GM12874 (cell line): Measurements from ENCODE around the gene RNF213.

Experiments used
- TF ChIP-seq, protein P1 (sequence below): IDR thresholded peaks from 2 replicates; pipeline ENCODE4 v1.5.1; 2011; ENCODE audit warnings: low read depth, mild to moderate bottlenecking, control low read depth, low read length, moderate library complexity; ENCODE audit not compliant: insufficient read depth

Gene RNF213

DNA sequence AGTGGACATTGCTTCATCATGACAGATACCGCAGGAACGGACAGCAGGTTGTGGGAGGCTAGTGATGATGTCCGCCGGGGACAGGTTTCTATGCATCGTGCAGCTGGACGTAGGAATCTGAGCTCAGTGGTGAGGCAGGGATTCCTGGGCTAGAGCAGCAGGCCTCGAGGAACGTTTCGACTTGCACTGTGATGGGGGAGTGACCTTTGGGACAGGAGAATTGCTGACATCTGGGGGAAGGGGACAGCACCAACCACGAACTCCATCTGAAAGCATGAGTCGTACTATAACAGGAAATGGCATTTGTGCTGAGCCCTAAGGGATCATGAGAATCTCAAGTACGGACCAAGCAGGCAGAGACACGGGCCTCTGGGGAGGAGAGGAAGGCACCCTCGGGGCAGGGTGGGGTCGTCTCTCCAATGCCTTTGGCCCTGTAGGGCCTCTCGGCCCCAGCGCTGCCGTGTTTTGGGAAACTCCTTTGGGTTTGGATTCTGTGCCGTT, 88.5 kb downstream of the RNF213 start:
- TF ChIP-seq, protein P1, sequence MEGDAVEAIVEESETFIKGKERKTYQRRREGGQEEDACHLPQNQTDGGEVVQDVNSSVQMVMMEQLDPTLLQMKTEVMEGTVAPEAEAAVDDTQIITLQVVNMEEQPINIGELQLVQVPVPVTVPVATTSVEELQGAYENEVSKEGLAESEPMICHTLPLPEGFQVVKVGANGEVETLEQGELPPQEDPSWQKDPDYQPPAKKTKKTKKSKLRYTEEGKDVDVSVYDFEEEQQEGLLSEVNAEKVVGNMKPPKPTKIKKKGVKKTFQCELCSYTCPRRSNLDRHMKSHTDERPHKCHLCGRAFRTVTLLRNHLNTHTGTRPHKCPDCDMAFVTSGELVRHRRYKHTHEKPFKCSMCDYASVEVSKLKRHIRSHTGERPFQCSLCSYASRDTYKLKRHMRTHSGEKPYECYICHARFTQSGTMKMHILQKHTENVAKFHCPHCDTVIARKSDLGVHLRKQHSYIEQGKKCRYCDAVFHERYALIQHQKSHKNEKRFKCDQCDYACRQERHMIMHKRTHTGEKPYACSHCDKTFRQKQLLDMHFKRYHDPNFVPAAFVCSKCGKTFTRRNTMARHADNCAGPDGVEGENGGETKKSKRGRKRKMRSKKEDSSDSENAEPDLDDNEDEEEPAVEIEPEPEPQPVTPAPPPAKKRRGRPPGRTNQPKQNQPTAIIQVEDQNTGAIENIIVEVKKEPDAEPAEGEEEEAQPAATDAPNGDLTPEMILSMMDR, result no peak

DNA sequence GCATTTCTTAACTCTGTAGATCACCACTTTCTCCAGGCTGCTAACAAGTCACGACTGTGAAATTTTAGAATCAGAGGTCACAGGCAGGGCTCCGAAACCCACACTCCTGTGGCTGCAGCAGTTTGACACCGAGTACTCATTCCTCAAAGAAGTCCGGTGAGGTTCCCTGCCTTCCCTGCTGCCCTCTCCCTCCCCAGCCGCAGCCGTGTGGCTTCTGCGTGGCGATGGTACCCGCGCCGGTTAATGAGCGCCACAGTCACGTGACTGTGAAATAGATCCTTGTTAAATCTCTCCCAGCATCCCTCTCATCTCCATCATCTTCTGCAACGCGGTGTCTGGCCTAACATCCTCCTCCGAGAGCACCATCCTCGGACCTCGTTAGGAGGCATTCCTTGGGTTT, 89.1 kb downstream of the RNF213 start:
- TF ChIP-seq, protein P1, result no peak

DNA sequence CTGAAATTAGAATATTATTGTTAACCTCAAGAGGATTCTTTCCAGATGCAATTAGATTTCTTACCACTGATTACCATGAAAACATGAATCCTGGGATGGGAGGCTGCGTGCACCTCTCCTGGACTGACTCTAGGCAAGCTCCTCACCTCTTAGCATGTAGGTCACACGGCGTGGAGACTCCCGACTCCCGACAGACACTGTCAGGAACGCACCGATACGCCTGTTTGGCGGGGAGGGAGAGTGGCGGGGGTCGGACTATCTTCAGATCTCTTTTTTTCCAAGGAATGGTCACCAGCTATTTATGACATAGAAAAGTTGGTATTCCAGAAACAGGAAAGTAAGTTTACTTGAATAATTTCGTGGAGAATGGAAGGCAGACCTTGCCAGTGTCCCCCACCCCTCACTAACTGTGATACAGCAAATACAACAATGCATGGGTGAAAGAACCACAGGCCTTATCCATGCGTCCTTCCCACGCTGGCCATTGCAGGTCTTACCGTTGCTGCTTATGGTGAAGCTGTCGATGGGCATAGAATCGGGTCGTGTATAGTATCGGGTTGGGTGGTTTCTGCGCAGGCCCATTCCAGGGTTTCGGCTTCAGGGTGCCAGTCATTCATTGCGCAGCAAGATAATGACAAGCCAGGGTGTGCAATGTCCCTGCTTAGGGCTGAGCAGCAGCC, 91.7 kb downstream of the RNF213 start:
- TF ChIP-seq, protein P1, result no peak

DNA sequence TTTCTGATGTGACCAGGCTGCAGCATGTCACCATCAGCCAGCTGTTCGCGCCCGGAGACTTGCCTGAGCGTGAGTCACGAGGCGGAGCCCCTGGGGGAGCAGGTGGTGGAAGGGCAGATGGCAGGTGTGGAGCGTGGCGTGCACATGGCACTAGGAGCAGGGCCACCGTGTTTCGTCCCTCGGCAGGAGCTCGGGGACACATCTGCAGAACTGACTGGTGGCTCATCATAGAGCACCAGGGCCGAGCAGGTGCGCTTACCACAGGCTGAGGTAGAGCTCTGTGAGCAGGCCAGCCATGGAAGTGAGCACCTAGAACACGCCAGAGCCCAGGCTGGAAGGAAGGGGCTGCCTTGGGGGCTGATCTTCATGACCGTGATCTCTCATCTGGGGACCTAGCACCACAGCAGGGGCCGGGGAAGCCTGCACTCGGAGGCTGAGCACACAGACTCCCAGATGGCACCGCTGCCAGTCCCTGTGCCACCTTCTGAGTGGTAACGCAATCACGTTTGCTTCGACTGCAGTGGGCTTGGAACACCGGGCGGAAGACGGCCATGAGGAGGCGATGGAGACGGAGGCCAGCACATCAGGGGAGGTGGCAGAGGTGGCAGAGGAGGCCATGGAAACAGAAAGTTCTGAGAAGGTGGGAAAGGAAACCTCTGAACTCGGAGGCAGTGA, 92.5 kb downstream of the RNF213 start:
- TF ChIP-seq, protein P1, result no peak

DNA sequence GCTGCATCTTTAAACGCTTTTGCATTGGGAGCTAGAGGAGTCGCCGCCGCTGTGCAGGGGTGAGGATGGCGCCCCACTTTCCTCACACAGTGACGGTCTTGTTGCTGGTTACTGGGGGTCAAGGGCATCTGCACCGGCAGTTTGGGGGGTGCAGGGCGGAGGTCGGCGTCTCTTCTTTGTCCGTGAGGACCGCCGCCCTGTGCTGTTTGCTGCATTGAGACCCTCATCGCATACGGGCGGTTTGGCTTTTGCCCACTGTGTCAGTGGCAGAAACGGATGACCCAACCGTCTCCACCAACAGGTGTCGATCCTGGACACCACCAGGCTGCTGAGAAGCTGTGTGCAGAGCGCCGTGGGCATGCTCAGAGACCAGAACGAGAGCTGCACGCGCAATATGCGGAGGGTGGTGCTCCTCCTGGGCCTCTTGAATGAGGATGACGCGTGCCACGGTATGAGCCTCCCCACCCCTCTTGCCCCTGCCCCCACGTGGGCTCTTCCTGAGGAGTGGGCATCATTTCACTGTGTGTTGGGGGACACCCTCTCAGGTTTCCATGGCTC, 93.1 kb downstream of the RNF213 start:
- TF ChIP-seq, protein P1, result no peak

DNA sequence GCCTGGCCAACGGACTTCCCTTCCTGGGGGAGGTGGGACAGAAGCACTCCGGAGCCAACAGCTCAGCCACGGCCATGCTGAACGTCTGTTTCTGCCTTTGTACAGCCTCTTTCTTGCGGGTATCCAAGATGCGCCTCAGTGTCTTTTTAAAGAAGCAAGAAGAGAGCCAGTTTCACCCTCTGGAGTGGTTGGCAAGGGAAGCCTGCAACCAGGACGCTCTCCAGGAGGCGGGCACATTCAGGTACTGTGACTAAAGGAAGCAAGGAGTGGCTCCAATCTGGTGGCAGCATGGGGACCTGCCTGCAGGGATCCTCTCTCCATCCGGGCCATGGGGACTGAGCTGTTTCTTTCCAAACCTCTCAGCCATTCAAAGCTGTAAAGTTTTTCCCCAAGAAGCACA, 93.7 kb downstream of the RNF213 start:
- TF ChIP-seq, protein P1, result no peak

DNA sequence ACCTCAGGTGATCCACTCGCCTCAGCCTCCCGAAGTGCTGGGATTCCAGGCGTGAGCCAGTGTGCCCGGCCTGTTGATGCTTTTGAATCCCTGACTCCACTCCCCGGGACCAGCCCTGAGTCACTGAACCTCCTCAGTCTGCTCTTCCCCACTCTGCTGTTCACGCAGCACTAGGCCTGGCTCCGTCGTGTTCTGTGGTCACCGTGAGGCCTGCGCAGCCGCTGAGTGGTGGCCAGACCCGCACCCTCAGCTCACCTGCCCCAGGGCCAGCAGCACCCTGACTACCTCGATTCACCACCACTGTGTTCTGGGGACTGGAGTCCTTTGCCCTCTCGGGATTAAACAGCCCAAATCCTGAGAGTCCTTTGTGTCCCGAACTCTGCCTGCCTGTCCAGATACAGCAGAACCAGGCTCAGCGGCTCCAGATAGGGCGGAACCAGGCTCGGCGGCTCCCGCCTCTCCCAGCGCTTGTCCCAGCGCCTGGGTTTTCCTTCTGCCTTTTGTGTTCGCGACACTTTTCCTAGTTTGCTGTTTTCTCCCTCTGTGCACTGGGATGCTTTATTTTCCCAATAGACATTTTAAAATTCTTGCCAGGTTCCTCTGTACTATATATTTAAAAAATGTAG, 95.7 kb downstream of the RNF213 start:
- TF ChIP-seq, protein P1, result no peak
